ENCODE results near the gene PIK3AP1.
A peak's percentile ranks its signal among the peaks of the same experiment; 100 is the strongest.

Gene PIK3AP1

DNA sequence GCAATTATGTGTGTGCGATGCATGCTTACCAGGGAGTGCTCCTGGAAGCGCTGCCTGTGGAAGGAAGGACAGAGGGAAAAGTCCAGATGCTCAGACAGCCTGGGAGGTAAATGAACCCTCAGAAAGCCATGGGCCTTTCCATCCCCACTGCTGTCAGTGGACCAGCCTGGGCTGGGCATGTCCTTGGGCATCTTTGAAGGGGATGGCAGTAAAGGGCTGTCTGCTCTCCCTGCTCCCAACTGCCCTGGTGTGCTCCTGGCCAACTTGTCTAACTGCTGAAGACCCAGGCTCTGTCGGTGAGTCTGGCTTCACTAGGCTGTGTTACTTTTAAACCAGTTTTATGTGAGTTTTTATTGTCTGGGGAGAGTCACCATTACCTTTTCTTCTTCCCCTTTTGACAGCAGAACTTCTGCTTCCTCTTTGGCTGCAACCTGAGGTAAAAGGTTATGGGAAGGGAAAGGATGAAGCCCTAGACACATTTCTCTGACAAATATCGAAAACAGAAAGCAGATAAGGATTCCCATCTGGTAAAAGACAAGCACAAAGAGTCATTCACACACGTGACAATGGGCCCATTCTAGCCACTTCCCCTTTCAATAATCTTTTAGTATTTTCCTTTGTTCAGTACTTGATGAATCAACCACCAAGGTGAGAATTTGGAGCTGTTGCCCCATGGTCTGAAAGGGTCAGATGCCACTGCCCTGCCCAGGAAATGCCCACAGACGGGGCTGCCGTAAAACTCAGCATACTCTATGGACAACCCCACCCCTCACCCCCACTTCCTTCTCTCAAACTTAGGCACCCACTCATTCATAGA, 27.6 kb upstream of the PIK3AP1 start:
- Histone ChIP-seq H3K9me3 (ENCODE audit: low read length) (no peaks in the 10 kb centered on the region), H3K4me2 (ENCODE audit: low read length) (peak overlapping the region; percentile 2; the same call in 1 of the 2 replicates), H3K9ac (ENCODE audit: low read length) (no peak overlapping the region), H3K27ac (ENCODE audit: low read depth, low read length, poor library complexity, severe bottlenecking) (peak overlapping the region; percentile 25), H3K4me3 (ENCODE audit: low read depth, low read length, poor library complexity, severe bottlenecking) (no peak overlapping the region), H3K27me3 (ENCODE audit: insufficient read depth, low read length) (no peaks in the 10 kb centered on the region), H3K79me2 (ENCODE audit: insufficient read depth, low read length) (no peaks in the 10 kb centered on the region), H3K4me1 (ENCODE audit: insufficient read depth, low read length, severe bottlenecking) (peaks cover 12% of the 10 kb centered on the region), H3K36me3 (ENCODE audit: insufficient read depth, low read length) (no peaks in the 10 kb centered on the region), H3K9me2 (ENCODE audit: low read depth, low read length) (no peaks in the 10 kb centered on the region), H4K20me1 (ENCODE audit: insufficient read depth, low read length) (no peaks in the 10 kb centered on the region), H2AFZ (ENCODE audit: low read length) (peak overlapping the region; percentile 59; the same call in 1 of the 2 replicates), H3F3A (ENCODE audit: insufficient read depth, low read length) (no peaks in the 10 kb centered on the region)
- TF ChIP-seq, protein P1, sequence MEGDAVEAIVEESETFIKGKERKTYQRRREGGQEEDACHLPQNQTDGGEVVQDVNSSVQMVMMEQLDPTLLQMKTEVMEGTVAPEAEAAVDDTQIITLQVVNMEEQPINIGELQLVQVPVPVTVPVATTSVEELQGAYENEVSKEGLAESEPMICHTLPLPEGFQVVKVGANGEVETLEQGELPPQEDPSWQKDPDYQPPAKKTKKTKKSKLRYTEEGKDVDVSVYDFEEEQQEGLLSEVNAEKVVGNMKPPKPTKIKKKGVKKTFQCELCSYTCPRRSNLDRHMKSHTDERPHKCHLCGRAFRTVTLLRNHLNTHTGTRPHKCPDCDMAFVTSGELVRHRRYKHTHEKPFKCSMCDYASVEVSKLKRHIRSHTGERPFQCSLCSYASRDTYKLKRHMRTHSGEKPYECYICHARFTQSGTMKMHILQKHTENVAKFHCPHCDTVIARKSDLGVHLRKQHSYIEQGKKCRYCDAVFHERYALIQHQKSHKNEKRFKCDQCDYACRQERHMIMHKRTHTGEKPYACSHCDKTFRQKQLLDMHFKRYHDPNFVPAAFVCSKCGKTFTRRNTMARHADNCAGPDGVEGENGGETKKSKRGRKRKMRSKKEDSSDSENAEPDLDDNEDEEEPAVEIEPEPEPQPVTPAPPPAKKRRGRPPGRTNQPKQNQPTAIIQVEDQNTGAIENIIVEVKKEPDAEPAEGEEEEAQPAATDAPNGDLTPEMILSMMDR (IDR thresholded peaks at IDR 0.05; ENCODE audit: low read length) = no peak
- TF ChIP-seq EZH2 (IDR thresholded peaks at IDR 0.05; ENCODE audit: borderline replicate concordance, low read length) = no peak

DNA sequence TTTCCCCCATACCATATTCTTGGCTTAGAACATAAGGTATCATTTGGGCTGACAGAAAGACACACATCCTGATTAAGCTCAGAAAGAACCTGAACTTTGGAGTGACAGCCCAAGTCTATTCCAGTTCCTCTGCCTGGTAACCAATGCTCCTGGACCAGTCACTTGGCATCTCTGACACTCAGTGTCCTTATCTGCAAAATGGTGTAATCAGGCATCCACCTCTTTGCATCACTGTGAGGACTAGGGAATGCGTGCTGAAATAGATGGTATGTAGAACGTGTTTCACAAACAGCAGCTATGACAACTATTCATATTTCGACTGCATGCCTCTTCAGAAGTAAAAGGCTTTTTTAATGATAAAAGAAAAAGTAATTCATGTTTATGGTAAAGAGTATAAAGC, 26.2 kb upstream of the PIK3AP1 start:
- Histone ChIP-seq H4K20me1 (ENCODE audit: insufficient read depth, low read length) (no peaks in the 10 kb centered on the region), H3K36me3 (ENCODE audit: insufficient read depth, low read length) (no peaks in the 10 kb centered on the region), H3K9me2 (ENCODE audit: low read depth, low read length) (no peaks in the 10 kb centered on the region), H3K27ac (ENCODE audit: low read depth, low read length, poor library complexity, severe bottlenecking) (no peak overlapping the region), H2AFZ (ENCODE audit: low read length) (no peak overlapping the region), H3K4me2 (ENCODE audit: low read length) (no peak overlapping the region), H3K9ac (ENCODE audit: low read length) (no peak overlapping the region), H3K4me1 (ENCODE audit: insufficient read depth, low read length, severe bottlenecking) (peaks cover 12% of the 10 kb centered on the region), H3K79me2 (ENCODE audit: insufficient read depth, low read length) (no peaks in the 10 kb centered on the region), H3K9me3 (ENCODE audit: low read length) (no peaks in the 10 kb centered on the region), H3K27me3 (ENCODE audit: insufficient read depth, low read length) (no peaks in the 10 kb centered on the region), H3K4me3 (ENCODE audit: low read depth, low read length, poor library complexity, severe bottlenecking) (no peak overlapping the region), H3F3A (ENCODE audit: insufficient read depth, low read length) (no peaks in the 10 kb centered on the region)
- TF ChIP-seq, protein P1 (IDR thresholded peaks at IDR 0.05; ENCODE audit: low read length) = no peak
- TF ChIP-seq EZH2 (IDR thresholded peaks at IDR 0.05; ENCODE audit: borderline replicate concordance, low read length) = no peak

DNA sequence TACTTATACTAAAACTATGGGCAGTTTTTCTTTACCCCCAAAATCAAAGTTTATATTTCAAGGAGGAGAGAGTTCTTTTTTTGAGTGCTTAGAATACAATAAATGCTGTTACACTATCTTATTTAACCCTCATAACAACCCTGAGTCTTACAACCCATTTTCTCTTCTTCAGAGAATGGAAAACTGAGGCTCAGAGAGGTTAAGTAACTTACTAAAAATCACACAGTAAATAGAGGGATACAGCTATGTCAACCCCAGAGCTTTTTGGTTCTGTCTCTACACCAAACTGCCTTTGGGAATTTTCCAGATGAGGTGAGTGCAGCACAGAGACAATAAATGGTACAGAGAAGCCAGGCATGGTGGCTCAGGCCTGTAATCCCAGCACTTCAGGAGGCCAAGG, 25.6 kb upstream of the PIK3AP1 start:
- Histone ChIP-seq H4K20me1 (ENCODE audit: insufficient read depth, low read length) (no peaks in the 10 kb centered on the region), H3K9ac (ENCODE audit: low read length) (no peak overlapping the region), H3K27ac (ENCODE audit: low read depth, low read length, poor library complexity, severe bottlenecking) (no peak overlapping the region), H3K27me3 (ENCODE audit: insufficient read depth, low read length) (no peaks in the 10 kb centered on the region), H3K4me2 (ENCODE audit: low read length) (no peak overlapping the region), H3F3A (ENCODE audit: insufficient read depth, low read length) (no peaks in the 10 kb centered on the region), H3K4me1 (ENCODE audit: insufficient read depth, low read length, severe bottlenecking) (peaks cover 14% of the 10 kb centered on the region), H3K4me3 (ENCODE audit: low read depth, low read length, poor library complexity, severe bottlenecking) (no peak overlapping the region), H3K79me2 (ENCODE audit: insufficient read depth, low read length) (no peaks in the 10 kb centered on the region), H2AFZ (ENCODE audit: low read length) (no peak overlapping the region), H3K36me3 (ENCODE audit: insufficient read depth, low read length) (no peaks in the 10 kb centered on the region), H3K9me3 (ENCODE audit: low read length) (no peaks in the 10 kb centered on the region), H3K9me2 (ENCODE audit: low read depth, low read length) (no peaks in the 10 kb centered on the region)
- TF ChIP-seq EZH2 (IDR thresholded peaks at IDR 0.05; ENCODE audit: borderline replicate concordance, low read length) = no peak
- TF ChIP-seq, protein P1 (IDR thresholded peaks at IDR 0.05; ENCODE audit: low read length) = no peak
